Gastrocnemius medialis (tissue), 4 donors: ENCODE measurements around the gene SMARCA2.

Experiments used
- POLR2A ChIP-seq, 2 donors: fragments of 450-650 bp; IDR thresholded peaks; one replicate each; pipeline ENCODE4 v1.6.1; 2017; ENCODE audit warnings: antibody characterized with exemption in 2 of 2, mild to moderate bottlenecking in 2 of 2, moderate library complexity in 2 of 2
- TF ChIP-seq, protein P1 (sequence below), 5 experiments: fragments of 450-650 bp in 3 of 5; fragments of 200-600 bp in 2 of 5; sonication (generic) in 2 of 5; IDR thresholded peaks in 4 of 5; conservative IDR thresholded peaks in 1 of 5; 1 replicate in 4 of 5; 2 replicates in 1 of 5; pipeline ENCODE4 v1.5.1; 2016 to 2019; ENCODE audit warnings: antibody characterized with exemption in 5 of 5, mild to moderate bottlenecking in 3 of 5, moderate library complexity in 3 of 5

DNA sequence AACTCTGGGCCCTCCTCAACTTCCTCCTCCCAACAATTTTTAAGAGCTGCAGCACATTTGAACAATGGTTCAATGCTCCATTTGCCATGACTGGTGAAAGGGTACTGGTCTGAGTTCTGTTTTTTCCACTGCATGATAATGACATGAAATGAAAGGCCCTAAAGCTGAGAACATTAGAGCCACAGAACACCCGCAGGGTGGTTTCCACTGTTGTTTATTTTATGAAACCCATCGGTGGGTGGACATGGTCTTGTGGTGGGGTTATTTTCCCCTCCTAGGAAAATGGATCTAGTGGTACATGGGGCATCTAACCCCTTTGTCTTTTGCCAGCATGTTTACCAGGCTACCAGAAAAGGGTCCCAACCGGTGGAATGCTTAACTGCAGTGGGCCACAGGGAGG is 71.8 kb downstream of the SMARCA2 start:
- TF ChIP-seq, protein P1, sequence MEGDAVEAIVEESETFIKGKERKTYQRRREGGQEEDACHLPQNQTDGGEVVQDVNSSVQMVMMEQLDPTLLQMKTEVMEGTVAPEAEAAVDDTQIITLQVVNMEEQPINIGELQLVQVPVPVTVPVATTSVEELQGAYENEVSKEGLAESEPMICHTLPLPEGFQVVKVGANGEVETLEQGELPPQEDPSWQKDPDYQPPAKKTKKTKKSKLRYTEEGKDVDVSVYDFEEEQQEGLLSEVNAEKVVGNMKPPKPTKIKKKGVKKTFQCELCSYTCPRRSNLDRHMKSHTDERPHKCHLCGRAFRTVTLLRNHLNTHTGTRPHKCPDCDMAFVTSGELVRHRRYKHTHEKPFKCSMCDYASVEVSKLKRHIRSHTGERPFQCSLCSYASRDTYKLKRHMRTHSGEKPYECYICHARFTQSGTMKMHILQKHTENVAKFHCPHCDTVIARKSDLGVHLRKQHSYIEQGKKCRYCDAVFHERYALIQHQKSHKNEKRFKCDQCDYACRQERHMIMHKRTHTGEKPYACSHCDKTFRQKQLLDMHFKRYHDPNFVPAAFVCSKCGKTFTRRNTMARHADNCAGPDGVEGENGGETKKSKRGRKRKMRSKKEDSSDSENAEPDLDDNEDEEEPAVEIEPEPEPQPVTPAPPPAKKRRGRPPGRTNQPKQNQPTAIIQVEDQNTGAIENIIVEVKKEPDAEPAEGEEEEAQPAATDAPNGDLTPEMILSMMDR (IDR thresholded peaks at IDR 0.05 in 4 of 5, conservative IDR thresholded peaks at IDR 0.05 in 1 of 5): no peak
- TF ChIP-seq POLR2A (IDR thresholded peaks at IDR 0.05): no peak
